Measurements from ENCODE around the gene RRP36.
"Not testable (repeated sequence)": the region's sequence is repeated elsewhere in the genome, so short reads cannot be mapped to it uniquely, and the experiment has no call there.

The RRP36 gene

DNA sequence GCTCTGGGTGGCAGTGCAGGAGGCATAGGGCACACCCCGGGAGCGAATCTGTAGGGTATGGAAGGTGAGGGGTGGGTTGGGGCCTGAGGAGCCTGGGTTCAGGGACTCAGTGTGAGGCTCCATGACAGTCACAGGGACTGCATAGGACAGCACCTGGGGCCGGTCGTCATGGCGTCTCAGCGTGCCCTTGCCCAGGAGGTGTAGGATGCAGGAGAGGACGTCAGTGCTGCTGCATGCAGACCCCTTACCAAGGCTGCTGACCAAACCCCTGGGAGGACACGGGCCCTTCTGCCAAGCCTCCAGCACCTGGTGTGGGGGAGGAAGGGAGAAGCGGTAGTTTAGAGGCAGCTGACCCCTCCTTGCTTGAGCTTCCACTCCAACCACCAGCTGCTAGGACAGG lies 16.3 kb downstream of the RRP36 start:
- no peak for DNase-seq (ENCODE audit: low spot score)

GRCh38 chr6:43038727-43039126 lies 17.3 kb downstream of the RRP36 start:
- DNase-seq (ENCODE audit: low spot score): no peak

- no peak for DNase-seq (ENCODE audit: low spot score)
Measured at GRCh38 chr6:43040542-43041257, 19.3 kb downstream of the RRP36 start.

GRCh38 chr6:43041475-43041874 lies 20.1 kb downstream of the RRP36 start:
- not testable (repeated sequence) for DNase-seq (ENCODE audit: low spot score)

- DNase-seq (ENCODE audit: low spot score): no peak
Measured at GRCh38 chr6:43043310-43043709, 21.9 kb downstream of the RRP36 start.

DNA sequence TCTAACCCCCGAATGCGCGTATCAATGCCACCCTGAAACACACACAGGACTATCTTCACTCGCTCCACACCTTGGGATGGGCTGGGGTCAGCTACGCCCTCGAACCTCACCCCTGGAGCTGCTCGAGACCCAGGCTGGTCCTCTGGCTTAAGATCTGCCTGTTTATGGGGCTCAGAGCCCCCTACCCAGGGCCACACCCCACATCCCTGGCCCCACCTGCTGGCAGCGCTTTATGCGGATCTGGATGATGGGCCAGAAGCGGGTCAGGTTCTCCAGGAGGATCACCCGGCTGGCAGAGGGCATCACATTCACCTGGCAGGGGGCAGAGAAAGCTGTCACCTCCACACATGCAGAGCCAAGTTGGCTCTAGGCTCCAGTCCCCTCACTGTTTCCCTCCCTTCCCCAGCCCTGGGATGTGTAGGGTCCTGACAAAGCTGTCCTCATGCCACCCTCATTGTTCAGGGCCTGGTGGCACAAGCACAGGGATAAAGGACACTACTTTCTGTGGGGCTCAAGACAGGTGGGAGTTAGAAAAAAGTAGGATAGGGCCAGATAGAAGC lies 24.0 kb downstream of the RRP36 start:
- DNase-seq (ENCODE audit: low spot score): no peak

DNA sequence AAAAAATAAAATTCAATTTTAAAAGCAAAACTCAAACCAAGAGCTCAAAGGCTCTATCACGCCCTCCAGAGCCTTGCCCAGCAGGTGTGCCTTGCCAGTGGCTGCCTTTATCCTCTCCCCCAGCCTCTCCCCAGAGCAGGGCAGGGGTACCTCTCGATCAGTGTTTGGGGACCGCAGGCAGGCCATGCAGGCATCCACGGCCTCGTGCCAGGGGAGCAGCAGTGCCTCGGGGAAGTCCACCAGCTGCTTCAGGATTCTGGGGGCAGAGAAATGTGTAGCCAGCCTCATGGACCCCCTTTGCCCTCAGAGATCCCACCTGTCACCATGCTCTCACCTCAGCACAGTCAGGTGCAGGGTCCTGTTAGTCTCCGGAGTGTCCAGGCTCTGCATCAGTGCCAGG lies 26.6 kb downstream of the RRP36 start:
- DNase-seq (ENCODE audit: low spot score): no peak

- no peak for DNase-seq (ENCODE audit: low spot score)
Measured at GRCh38 chr6:43050981-43051380, 29.6 kb downstream of the RRP36 start.

DNA sequence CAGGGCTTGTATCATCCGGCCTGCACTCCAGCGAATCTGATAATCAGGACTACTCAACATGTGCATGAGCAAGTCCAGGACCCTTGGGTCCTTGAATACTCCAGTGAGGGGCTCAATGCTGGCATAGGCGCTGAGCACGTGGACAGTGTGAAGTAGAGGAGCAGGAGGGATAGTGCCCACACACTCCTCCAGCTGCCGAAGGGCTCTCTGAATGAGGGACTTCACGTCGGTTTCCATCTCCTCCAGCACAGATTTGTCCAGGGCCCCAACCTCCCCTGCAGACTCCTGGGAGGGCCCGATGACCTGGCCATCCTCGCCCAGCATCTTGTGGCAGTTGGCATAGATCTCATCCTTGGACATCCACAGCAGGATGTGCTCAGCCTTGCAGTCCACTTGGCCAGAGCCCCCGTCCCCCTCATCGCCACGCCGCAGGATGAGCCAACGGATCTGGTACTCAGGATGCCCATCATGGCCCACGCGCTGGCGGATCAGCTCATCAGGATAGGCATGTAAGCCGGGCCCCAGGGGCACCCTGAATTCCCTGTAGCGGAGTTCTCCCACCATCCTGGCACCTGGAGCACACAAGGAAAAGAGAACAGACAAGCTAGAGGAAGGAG lies 30.9 kb downstream of the RRP36 start:
- no peak for DNase-seq (ENCODE audit: low spot score)

GRCh38 chr6:43052842-43053544 lies 31.6 kb downstream of the RRP36 start:
- peak; percentile 26 for DNase-seq (ENCODE audit: low spot score)

DNA sequence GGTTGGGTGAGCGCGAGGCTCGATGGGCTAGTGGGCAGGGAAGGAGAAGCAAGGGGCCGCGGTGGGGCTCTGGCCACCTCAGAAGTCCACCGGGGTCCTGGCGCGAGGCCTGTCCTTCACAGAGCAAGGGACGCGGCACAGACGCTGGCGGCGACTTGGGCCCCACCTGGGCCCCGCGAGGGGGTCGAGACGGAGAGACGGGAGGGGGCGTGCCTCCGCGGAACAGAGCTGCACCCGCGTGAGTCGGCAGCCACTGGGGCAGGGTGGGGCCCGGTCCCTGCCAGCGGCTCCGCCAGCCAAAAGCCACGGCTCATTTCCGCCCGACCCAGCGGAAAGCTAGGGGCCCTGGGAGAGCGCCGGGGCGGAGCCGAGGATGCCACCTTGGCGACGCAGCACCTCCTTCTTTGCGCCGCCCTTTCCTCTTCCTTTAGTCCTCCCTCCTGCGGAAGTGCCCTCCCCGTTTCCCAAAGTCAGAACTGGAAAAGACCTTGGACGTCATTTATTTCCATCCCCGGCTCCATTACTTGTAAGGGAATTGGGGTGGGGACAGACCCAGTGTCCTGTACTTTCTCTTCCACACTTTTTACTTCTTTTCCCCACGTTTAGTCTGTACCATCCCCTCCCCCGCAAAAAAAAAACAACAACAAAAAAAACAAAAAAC lies 32.3 kb downstream of the RRP36 start, which contains the start of gene CUL7:
TSS of gene CUL7 (minus strand) at position 307 of the 661 bp plus-strand sequence. CDS start 1,063 bp downstream, outside the sequence.
- DNase-seq (ENCODE audit: low spot score): peak; percentile 99

- DNase-seq (ENCODE audit: low spot score): no peak
Measured at GRCh38 chr6:43054206-43054943, 33.0 kb downstream of the RRP36 start.

GRCh38 chr6:43055966-43056365 lies 34.5 kb downstream of the RRP36 start:
- DNase-seq (ENCODE audit: low spot score): no peak

GRCh38 chr6:43058531-43058930 lies 37.1 kb downstream of the RRP36 start:
- DNase-seq (ENCODE audit: low spot score): no peak

GRCh38 chr6:43059168-43060033 lies 38.0 kb downstream of the RRP36 start, which contains the start of the genes KLC4 and MRPL2:
Gene KLC4 (plus strand): TSS chr6:43059631. CDS start chr6:43061336, 1,705 bp downstream.
Gene MRPL2 (minus strand): TSS chr6:43059434. CDS start chr6:43059381, 53 bp downstream.
- DNase-seq (ENCODE audit: low spot score): peak; percentile 99

GRCh38 chr6:43060034-43060754 lies 38.8 kb downstream of the RRP36 start:
- no peak for DNase-seq (ENCODE audit: low spot score)

GRCh38 chr6:43060755-43061633 lies 39.6 kb downstream of the RRP36 start:
- no peak for DNase-seq (ENCODE audit: low spot score)

GRCh38 chr6:43061861-43062260 lies 40.4 kb downstream of the RRP36 start:
- DNase-seq (ENCODE audit: low spot score): no peak

GRCh38 chr6:43062818-43063217 lies 41.4 kb downstream of the RRP36 start:
- no peak for DNase-seq (ENCODE audit: low spot score)
